ENCODE results near the gene MCF2L2. TPM values are rescaled to one million over a fixed set of nuclear protein-coding genes. Genes with fewer than 3 reads are reported as not detected.

The MCF2L2 gene
- total and polyA plus RNA-seq, 4 donors, result 0.13 to 1.0 (median 0.54) TPM

DNA sequence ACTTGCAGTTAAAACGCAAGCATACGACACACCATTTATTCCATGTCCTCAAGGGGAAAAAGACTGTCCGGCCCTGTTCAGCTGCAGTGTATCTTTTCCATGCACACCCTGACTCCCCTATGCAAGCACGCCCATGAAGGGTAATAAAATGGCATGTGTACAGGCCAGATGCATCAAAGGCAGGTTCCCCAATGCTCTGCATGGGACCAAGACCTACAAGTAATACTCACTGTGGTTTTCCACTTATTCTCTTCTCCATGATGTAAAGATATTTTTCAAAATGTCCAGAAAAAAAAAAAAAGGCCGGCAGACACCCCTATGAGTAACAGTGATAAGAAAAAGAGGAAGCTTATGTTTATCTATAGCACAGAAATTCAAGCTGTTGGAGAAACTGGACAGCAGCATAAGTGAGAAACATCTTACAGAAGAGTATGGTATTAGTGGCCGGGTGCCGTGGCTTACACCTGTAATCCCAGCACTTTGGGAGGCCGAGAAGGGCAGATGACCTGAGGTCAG, 70.8 kb downstream of the MCF2L2 start:
- WGBS, 2 donors, result 85 to 92% methylated on average over 8 of the region's 8 CpGs
- DNase-seq, result no peak
- intact Hi-C loops (cut with DNase I), result no loop called here
- Histone ChIP-seq H3K9me3 (ENCODE audit: control insufficient read depth, low read length) (no peaks in the 10 kb centered on the region), H3K27me3 (ENCODE audit: control insufficient read depth in 1 of 2, insufficient read depth in 2 of 2, low read length in 1 of 2) (no peaks in the 10 kb centered on the region), H3K4me1 (ENCODE audit: control insufficient read depth in 1 of 2, insufficient read depth in 2 of 2, low read length in 2 of 2) (no peaks in the 10 kb centered on the region), H3K27ac (ENCODE audit: low read depth in 1 of 2, low read length in 2 of 2) (no peak overlapping the region), H3K4me3 (ENCODE audit: low read length in 2 of 2) (no peak overlapping the region), H3K36me3 (ENCODE audit: control insufficient read depth in 1 of 2, insufficient read depth in 2 of 2, low read length in 1 of 2) (no peaks in the 10 kb centered on the region)
- ATAC-seq (ENCODE audit: low FRiP score), result no peak

DNA sequence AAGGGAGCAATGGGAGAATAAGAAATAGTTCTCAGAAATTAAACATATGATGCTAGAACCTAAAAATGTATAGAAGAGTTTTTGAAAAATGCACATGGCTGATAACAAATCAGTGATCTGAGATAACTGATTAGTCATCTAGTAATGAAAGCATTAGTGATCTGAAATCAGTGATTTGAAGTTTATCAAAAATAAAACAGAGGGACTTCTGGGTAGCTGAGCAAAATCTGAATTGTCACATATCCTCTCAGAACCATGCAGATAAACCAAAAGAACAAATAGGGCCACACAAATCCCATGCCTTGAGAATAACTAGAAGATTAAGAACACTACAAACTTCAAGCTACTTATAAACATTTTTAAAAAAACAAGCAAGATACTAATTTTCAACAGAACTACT, 71.5 kb downstream of the MCF2L2 start:
- no peak overlapping the region for H3K4me3 ChIP-seq (ENCODE audit: low read length in 2 of 2)
- no peaks in the 10 kb centered on the region for H3K27me3 ChIP-seq (ENCODE audit: control insufficient read depth in 1 of 2, insufficient read depth in 2 of 2, low read length in 1 of 2)
- no peaks in the 10 kb centered on the region for H3K9me3 ChIP-seq (ENCODE audit: control insufficient read depth, low read length)
- H3K27ac ChIP-seq (ENCODE audit: low read depth in 1 of 2, low read length in 2 of 2), result no peak overlapping the region
- H3K36me3 ChIP-seq (ENCODE audit: control insufficient read depth in 1 of 2, insufficient read depth in 2 of 2, low read length in 1 of 2), result no peaks in the 10 kb centered on the region
- no peak for DNase-seq
- ATAC-seq (ENCODE audit: low FRiP score), result no peak
- intact Hi-C loops (cut with DNase I), result no loop called here
- no peaks in the 10 kb centered on the region for H3K4me1 ChIP-seq (ENCODE audit: control insufficient read depth in 1 of 2, insufficient read depth in 2 of 2, low read length in 2 of 2)

DNA sequence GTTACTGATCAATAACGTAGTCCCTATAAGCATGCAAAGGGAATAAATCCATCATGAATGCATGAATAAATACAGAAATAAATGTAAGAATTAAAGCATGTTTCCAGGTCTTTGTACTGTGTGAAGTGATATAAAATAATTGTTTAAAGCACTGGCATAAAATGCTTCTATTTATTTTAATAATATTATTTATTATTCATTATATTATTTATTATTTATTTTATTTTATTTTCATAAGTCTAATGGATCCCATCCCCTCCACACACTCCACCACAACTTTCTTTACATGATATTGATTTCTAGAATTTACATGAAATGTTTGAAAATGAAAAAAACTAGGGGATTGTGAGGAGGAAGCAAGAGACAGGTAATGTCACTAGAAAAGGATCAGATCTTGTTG, 73.5 kb downstream of the MCF2L2 start:
- Histone ChIP-seq H3K27me3 (ENCODE audit: control insufficient read depth in 1 of 2, insufficient read depth in 2 of 2, low read length in 1 of 2) (no peaks in the 10 kb centered on the region), H3K4me3 (ENCODE audit: low read length in 2 of 2) (no peak overlapping the region), H3K9me3 (ENCODE audit: control insufficient read depth, low read length) (no peaks in the 10 kb centered on the region), H3K4me1 (ENCODE audit: control insufficient read depth in 1 of 2, insufficient read depth in 2 of 2, low read length in 2 of 2) (no peaks in the 10 kb centered on the region), H3K36me3 (ENCODE audit: control insufficient read depth in 1 of 2, insufficient read depth in 2 of 2, low read length in 1 of 2) (no peaks in the 10 kb centered on the region), H3K27ac (ENCODE audit: low read depth in 1 of 2, low read length in 2 of 2) (no peak overlapping the region)
- 93 to 95% methylated on average over 1 of the region's 1 CpG for WGBS, 2 donors
- no peak for ATAC-seq (ENCODE audit: low FRiP score)
- DNase-seq, result no peak
- intact Hi-C loops (cut with DNase I), result no loop called here

DNA sequence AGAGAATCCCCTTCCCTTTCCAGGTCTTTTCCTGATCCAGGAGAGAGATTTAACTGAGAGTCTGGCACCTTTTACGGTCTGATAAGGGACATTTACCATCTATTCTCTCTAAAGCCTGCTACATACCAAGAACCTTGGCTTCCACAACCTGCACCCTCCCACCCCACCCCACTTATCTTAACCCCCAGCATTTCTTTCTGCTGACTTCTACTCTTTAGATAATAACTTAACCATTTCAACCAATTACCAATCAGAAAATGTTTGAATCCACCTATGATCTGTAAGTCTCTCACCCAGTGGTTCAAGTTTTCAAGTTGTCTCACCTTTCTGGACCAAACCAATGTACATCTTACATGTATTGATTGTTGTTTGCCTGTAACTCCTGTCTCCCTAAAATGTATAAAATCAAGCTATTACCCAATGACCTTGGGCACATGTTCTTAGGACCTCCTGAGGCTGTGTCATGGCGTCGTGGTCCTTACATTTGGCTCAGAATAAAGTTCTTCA, 74.0 kb downstream of the MCF2L2 start:
- ATAC-seq (ENCODE audit: low FRiP score), result no peak
- WGBS, 2 donors, result 78 to 94% methylated on average over 3 of the region's 3 CpGs
- intact Hi-C loops (cut with DNase I), result no loop called here

DNA sequence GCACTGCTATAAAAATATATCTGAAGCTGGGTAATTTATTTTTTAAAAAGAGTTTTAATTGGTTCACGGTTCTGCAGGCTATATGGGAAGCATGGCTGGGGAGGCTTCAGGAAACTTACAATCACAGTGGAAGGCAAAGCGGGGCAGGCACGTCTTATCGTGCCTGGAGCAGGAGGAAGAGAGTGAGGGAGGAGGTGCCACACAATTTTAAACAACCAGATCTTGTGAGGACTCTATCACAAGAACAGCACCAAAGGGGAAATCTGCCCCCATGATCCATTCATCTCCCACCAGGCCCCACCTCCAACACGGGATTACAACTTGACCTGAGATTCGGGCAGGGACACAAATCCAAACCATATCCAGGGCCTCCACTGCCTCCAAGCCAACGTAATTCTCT, 75.0 kb downstream of the MCF2L2 start:
- H3K4me1 ChIP-seq (ENCODE audit: control insufficient read depth in 1 of 2, insufficient read depth in 2 of 2, low read length in 2 of 2), result no peaks in the 10 kb centered on the region
- no peak overlapping the region for H3K27ac ChIP-seq (ENCODE audit: low read depth in 1 of 2, low read length in 2 of 2)
- WGBS, 2 donors, result 86 to 91% methylated on average over 7 of the region's 7 CpGs
- H3K27me3 ChIP-seq (ENCODE audit: control insufficient read depth in 1 of 2, insufficient read depth in 2 of 2, low read length in 1 of 2), result no peaks in the 10 kb centered on the region
- H3K36me3 ChIP-seq (ENCODE audit: control insufficient read depth in 1 of 2, insufficient read depth in 2 of 2, low read length in 1 of 2), result no peaks in the 10 kb centered on the region
- intact Hi-C loops (cut with DNase I), result no loop called here
- H3K4me3 ChIP-seq (ENCODE audit: low read length in 2 of 2), result no peak overlapping the region
- H3K9me3 ChIP-seq (ENCODE audit: control insufficient read depth, low read length), result no peaks in the 10 kb centered on the region
- ATAC-seq (ENCODE audit: low FRiP score) (no peak), DNase-seq (no peak)

More for the DNA sequence above, 74.0 kb downstream of the MCF2L2 start:
- no peak for DNase-seq
- no peak overlapping the region for H3K27ac ChIP-seq (ENCODE audit: low read depth in 1 of 2, low read length in 2 of 2)
- no peaks in the 10 kb centered on the region for H3K27me3 ChIP-seq (ENCODE audit: control insufficient read depth in 1 of 2, insufficient read depth in 2 of 2, low read length in 1 of 2)
- H3K4me1 ChIP-seq (ENCODE audit: control insufficient read depth in 1 of 2, insufficient read depth in 2 of 2, low read length in 2 of 2), result no peaks in the 10 kb centered on the region
- H3K9me3 ChIP-seq (ENCODE audit: control insufficient read depth, low read length), result no peaks in the 10 kb centered on the region
- H3K4me3 ChIP-seq (ENCODE audit: low read length in 2 of 2), result no peak overlapping the region
- H3K36me3 ChIP-seq (ENCODE audit: control insufficient read depth in 1 of 2, insufficient read depth in 2 of 2, low read length in 1 of 2), result no peaks in the 10 kb centered on the region

DNA sequence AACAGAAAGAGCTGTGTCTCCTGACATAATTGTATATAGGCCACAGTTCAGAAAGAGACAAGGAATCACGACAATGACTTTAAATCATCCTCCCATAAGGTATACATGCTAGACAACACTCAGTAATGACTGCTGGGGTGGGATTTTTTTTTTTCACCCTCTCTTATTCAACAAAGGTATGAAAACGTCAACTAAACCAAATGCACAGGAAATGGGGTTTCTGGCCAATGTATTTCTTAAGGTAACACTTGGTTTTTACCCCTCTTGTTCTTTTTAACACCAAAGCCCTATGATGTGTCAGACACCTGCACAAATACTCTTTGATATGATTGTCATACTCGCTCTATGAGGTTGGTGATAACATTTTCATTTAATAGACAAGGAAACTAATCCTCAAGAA, 78.3 kb downstream of the MCF2L2 start:
- Histone ChIP-seq H3K27me3 (ENCODE audit: control insufficient read depth in 1 of 2, insufficient read depth in 2 of 2, low read length in 1 of 2) (no peaks in the 10 kb centered on the region), H3K27ac (ENCODE audit: low read depth in 1 of 2, low read length in 2 of 2) (no peak overlapping the region), H3K4me1 (ENCODE audit: control insufficient read depth in 1 of 2, insufficient read depth in 2 of 2, low read length in 2 of 2) (no peaks in the 10 kb centered on the region), H3K36me3 (ENCODE audit: control insufficient read depth in 1 of 2, insufficient read depth in 2 of 2, low read length in 1 of 2) (no peaks in the 10 kb centered on the region), H3K4me3 (ENCODE audit: low read length in 2 of 2) (no peak overlapping the region), H3K9me3 (ENCODE audit: control insufficient read depth, low read length) (no peaks in the 10 kb centered on the region)
- WGBS, 2 donors, result 69 to 73% methylated on average over 3 of the region's 3 CpGs
- ATAC-seq (ENCODE audit: low FRiP score) (no peak), DNase-seq (no peak)
- intact Hi-C loops (cut with DNase I), result no loop called here

DNA sequence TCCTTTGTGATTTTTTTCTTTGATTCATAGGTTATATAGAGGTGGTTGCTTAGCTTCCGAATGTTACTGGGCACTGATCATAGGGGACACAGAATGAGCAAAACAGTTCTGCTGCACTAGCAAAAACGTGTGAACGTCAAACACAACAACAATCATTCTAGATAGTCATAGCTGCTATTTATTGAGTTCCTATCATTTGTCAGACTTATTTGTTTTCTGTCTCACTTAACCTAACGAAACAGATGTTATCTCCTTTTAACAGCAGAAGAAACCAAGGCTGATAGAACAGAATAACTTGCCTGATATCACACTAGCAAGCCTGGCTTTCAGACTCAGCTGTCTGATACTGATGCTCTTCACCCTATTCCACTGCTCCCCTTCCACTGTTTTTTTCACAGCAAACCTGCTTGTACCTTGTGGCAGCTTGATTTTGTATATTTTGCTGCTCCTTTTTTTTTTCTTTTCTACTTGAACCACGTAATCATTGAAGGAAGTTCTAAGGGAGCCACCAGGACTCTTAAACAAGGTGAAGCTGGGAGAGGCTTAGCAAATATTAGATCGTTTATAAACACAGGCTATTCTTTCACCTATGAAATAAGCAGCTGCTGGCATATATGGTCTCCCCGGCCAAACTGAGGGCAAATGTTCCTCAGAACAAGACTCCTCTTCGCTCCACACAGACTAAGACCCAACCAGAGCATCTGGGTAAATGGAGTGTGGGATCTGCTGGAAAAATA, 78.8 kb downstream of the MCF2L2 start:
- DNase-seq, result no peak
- intact Hi-C loops (cut with DNase I), result no loop called here

DNA sequence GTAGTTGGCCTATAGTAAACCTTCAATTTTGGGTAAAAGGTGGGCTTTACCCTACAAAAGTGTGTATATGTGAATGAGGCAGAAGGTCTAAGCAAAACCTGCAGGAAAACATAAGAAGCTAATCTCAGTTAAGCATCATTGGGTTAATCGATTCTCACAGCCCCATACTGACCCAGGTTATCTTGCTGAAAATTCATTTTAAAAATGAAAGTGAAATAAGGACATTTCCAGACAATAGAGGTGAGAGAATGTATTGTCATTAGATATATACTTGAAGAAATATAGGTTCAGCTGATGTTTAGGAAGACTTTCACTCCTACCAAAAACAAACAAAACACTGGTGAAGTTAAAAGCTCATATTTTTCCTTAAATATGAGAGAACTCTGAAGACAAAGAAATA, 85.6 kb downstream of the MCF2L2 start:
- Histone ChIP-seq H3K4me1 (ENCODE audit: control insufficient read depth in 1 of 2, insufficient read depth in 2 of 2, low read length in 2 of 2) (no peaks in the 10 kb centered on the region), H3K9me3 (ENCODE audit: control insufficient read depth, low read length) (no peaks in the 10 kb centered on the region), H3K4me3 (ENCODE audit: low read length in 2 of 2) (no peak overlapping the region), H3K27ac (ENCODE audit: low read depth in 1 of 2, low read length in 2 of 2) (no peak overlapping the region), H3K27me3 (ENCODE audit: control insufficient read depth in 1 of 2, insufficient read depth in 2 of 2, low read length in 1 of 2) (no peaks in the 10 kb centered on the region), H3K36me3 (ENCODE audit: control insufficient read depth in 1 of 2, insufficient read depth in 2 of 2, low read length in 1 of 2) (no peaks in the 10 kb centered on the region)
- DNase-seq (no peak), ATAC-seq (ENCODE audit: low FRiP score) (no peak)
- WGBS, 2 donors, result 82 to 85% methylated on average over 1 of the region's 1 CpG
- intact Hi-C loops (cut with DNase I), result no loop called here

More for the DNA sequence above, 78.8 kb downstream of the MCF2L2 start:
- H3K27ac ChIP-seq (ENCODE audit: low read depth in 1 of 2, low read length in 2 of 2), result no peak overlapping the region
- H3K4me1 ChIP-seq (ENCODE audit: control insufficient read depth in 1 of 2, insufficient read depth in 2 of 2, low read length in 2 of 2), result no peaks in the 10 kb centered on the region
- 69 to 70% methylated on average over 8 of the region's 8 CpGs for WGBS, 2 donors
- no peaks in the 10 kb centered on the region for H3K9me3 ChIP-seq (ENCODE audit: control insufficient read depth, low read length)
- no peaks in the 10 kb centered on the region for H3K36me3 ChIP-seq (ENCODE audit: control insufficient read depth in 1 of 2, insufficient read depth in 2 of 2, low read length in 1 of 2)
- ATAC-seq (ENCODE audit: low FRiP score), result no peak
- H3K4me3 ChIP-seq (ENCODE audit: low read length in 2 of 2), result no peak overlapping the region
- no peaks in the 10 kb centered on the region for H3K27me3 ChIP-seq (ENCODE audit: control insufficient read depth in 1 of 2, insufficient read depth in 2 of 2, low read length in 1 of 2)

DNA sequence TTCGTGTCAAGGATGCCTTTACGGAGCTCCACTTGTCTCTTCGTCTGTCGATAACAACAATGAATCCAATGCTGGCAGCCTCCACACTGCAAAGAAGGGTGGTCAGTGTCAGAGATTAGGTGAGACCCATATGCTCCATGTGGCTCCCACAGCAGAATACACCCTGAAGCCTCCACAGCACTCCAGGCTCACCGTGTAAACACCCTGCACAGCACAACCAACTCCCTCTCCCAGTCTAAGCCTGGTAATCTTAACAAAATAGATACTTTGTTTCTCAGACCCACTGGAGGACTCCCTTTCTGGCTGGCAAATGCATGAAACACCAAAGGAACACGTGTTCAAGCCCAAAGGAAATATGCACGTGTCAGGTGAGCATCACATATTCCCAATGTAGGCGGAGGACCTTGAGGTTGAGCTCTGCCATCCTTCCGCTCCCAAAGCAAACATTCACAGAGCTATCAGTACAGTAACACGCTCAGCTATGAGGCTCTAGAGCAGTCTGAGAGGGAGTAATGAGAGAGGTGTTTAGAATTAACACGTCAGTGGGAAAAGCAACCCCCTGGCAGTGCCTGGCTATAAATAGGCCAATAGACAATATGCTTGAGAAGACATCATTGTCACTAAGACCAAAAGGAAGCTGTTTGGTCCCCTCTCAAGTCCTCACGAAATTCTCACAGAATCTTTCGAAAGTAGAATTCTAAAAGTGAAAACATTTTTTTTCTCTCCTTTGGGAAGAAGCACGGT, 86.7 kb downstream of the MCF2L2 start:
- Histone ChIP-seq H3K9me3 (ENCODE audit: control insufficient read depth, low read length) (no peaks in the 10 kb centered on the region), H3K36me3 (ENCODE audit: control insufficient read depth in 1 of 2, insufficient read depth in 2 of 2, low read length in 1 of 2) (no peaks in the 10 kb centered on the region), H3K4me1 (ENCODE audit: control insufficient read depth in 1 of 2, insufficient read depth in 2 of 2, low read length in 2 of 2) (no peaks in the 10 kb centered on the region), H3K27me3 (ENCODE audit: control insufficient read depth in 1 of 2, insufficient read depth in 2 of 2, low read length in 1 of 2) (no peaks in the 10 kb centered on the region), H3K4me3 (ENCODE audit: low read length in 2 of 2) (no peak overlapping the region), H3K27ac (ENCODE audit: low read depth in 1 of 2, low read length in 2 of 2) (no peak overlapping the region)
- DNase-seq (no peak), ATAC-seq (ENCODE audit: low FRiP score) (no peak)
- intact Hi-C loops (cut with DNase I), result no loop called here
- 75 to 76% methylated on average over 14 of the region's 14 CpGs for WGBS, 2 donors
